ENCODE data around the gene MPL.

The MPL gene

GRCh38 chr1:43312663-43313515 is 24.7 kb upstream of the MPL start:
- H3K4me3 ChIP-seq (ENCODE audit: low read depth, low read length) = no peak overlapping the region
- TF ChIP-seq CTCF (IDR thresholded peaks at IDR 0.05; ENCODE audit: low read depth, low read length) = no peak

DNA sequence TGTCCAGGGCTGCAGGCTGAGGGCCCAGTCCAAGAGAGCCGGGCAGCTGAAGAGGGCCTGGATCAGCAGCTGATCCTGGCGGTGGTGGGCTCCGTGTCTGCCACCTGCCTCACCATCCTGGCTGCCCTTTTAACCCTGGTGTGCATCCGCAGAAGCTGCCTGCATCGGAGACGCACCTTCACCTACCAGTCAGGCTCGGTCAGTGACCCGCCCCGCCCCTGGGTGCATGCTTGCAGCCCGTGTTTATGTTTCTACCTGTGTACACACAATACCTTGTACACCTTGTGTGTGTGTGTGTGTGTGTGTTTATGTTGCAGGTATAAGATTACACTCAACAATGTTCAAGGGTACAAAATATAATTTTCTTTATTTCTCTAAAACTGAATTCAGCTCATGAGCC is 23.8 kb upstream of the MPL start:
- no peak for TF ChIP-seq CTCF (IDR thresholded peaks at IDR 0.05; ENCODE audit: low read depth, low read length)
- no peak overlapping the region for H3K4me3 ChIP-seq (ENCODE audit: low read depth, low read length)

DNA sequence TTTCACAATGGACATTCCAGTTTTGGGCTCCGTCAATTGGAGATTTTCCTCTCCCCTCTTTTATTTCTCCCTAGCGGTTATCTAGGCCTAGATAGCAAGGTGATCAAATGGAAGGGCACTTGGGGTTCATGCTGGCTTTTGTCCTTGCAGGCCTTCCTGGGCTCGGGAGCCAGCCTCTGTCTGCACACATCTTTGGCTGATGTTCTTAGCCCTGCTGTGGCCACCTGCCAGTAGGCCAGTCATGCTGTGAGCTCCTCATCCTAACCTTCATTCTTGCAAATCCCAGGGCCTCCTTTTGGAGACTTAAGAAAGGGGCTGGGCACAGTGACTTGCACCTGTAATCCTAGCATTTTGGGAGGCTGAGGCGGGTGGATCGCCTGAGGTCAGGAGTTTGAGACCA is 23.4 kb upstream of the MPL start:
- H3K4me3 ChIP-seq (ENCODE audit: low read depth, low read length) = no peak overlapping the region
- TF ChIP-seq CTCF (IDR thresholded peaks at IDR 0.05; ENCODE audit: low read depth, low read length) = no peak

GRCh38 chr1:43315481-43315880 is 22.1 kb upstream of the MPL start:
- no peak overlapping the region for H3K4me3 ChIP-seq (ENCODE audit: low read depth, low read length)
- TF ChIP-seq CTCF (IDR thresholded peaks at IDR 0.05; ENCODE audit: low read depth, low read length) = no peak

DNA sequence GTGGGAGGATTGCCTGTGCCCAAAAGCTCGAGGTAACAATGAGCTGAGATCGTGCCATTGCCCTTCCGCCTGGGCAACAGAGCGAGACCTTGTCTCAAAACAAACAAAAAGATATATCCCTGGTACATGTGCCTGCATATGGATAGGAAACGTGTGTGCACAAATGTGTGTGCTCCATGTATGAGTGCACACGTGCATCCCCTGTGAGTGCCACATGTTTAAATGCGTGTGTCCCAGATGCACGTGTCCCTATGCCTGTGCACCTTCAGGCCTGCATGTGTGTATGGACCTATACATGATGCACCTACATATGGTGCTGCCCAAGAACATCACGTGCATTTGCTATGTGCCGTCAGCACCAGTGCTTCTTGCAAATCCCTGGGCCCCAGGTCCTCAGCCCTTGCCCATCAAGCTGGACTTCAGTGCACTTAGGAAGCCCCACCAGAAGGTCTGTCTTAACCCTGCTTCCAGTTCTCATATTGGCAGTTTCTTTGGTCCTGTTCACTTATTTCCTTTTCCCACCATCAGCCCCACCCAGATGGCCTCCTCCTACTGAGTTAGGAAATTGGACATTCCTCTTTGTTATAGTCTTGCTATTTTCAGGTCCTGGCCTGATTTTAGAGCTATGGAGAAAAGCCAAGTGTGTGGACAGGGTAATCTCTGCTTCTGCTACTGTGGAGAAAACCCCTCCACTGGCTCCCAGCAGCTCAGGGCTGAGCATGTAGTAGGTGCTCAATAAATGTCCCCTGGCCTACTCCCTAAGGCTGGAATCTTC is 21.5 kb upstream of the MPL start:
- TF ChIP-seq CTCF (IDR thresholded peaks at IDR 0.05; ENCODE audit: low read depth, low read length) = no peak
- H3K4me3 ChIP-seq (ENCODE audit: low read depth, low read length) = no peak overlapping the region

- no peak overlapping the region for H3K4me3 ChIP-seq (ENCODE audit: low read depth, low read length)
- peak; percentile 18; the same call in 1 of the 2 replicates for TF ChIP-seq CTCF (IDR thresholded peaks at IDR 0.05; ENCODE audit: low read depth, low read length)
Observed at GRCh38 chr1:43316738-43317520, 20.7 kb upstream of the MPL start.
